GM23338 (cell line): ENCODE measurements around the gene RAPGEF3. TPM values are rescaled to one million over a fixed set of nuclear protein-coding genes. Genes with fewer than 3 reads are reported as not detected.

Source experiments
- ATAC-seq: fragments of 200-7000 bp; cut with Tn5 transposase; 3 replicates; pipeline ENCODE4 v1.9.1; 2020
- DNase-seq: peaks from one replicate; pipeline ENCODE4 v3.0.0-alpha.2; 2015; ENCODE audit warnings: low spot score
- H2AFZ ChIP-seq: fragments of 200-600 bp; sonication (generic); 2 replicates; pipeline ENCODE4 v1.8.0; 2016; ENCODE audit warnings: antibody characterized with exemption, mild to moderate bottlenecking, moderate library complexity
- H3F3A ChIP-seq: fragments of 200-600 bp; sonication (generic); replicated peaks from 2 replicates; pipeline ENCODE4 v1.8.0; 2017; ENCODE audit warnings: antibody characterized with exemption, mixed run types, low read depth
- H3K27ac ChIP-seq: fragments of 200-600 bp; sonication (generic); 2 replicates; pipeline ENCODE4 v1.6.1; 2016; ENCODE audit warnings: low read depth
- H3K27me3 ChIP-seq: fragments of 200-600 bp; sonication (generic); 2 replicates; pipeline ENCODE4 v1.8.0; 2016; ENCODE audit warnings: mild to moderate bottlenecking, mixed run types, moderate library complexity; ENCODE audit not compliant: insufficient read depth
- H3K36me3 ChIP-seq: fragments of 200-600 bp; sonication (generic); 2 replicates; pipeline ENCODE4 v1.8.0; 2016; ENCODE audit warnings: mild to moderate bottlenecking; ENCODE audit not compliant: insufficient read depth
- H3K4me1 ChIP-seq: fragments of 200-600 bp; sonication (generic); 2 replicates; pipeline ENCODE4 v1.8.0; 2016; ENCODE audit warnings: mild to moderate bottlenecking, moderate library complexity; ENCODE audit not compliant: insufficient read depth
- H3K4me2 ChIP-seq: fragments of 200-600 bp; sonication (generic); 2 replicates; pipeline ENCODE4 v1.7.1; 2017; ENCODE audit warnings: mixed run types
- H3K4me3 ChIP-seq: fragments of 200-600 bp; sonication (generic); 2 replicates; pipeline ENCODE4 v1.6.1; 2016; ENCODE audit warnings: mixed run types
- H3K79me2 ChIP-seq: fragments of 200-600 bp; sonication (generic); replicated peaks from 2 replicates; pipeline ENCODE4 v1.8.0; 2017; ENCODE audit warnings: mild to moderate bottlenecking; ENCODE audit not compliant: insufficient read depth
- H3K9me2 ChIP-seq: fragments of 200-600 bp; sonication (generic); 2 replicates; pipeline ENCODE4 v1.8.0; 2017; ENCODE audit not compliant: insufficient read depth
- H4K20me1 ChIP-seq: fragments of 200-600 bp; sonication (generic); replicated peaks from 2 replicates; pipeline ENCODE4 v1.8.0; 2017; ENCODE audit warnings: mild to moderate bottlenecking; ENCODE audit not compliant: insufficient read depth
- H3K27ac Mint-ChIP-seq: 2 replicates; pipeline ENCODE4 v1.8.0; 2020; ENCODE audit warnings: inconsistent platforms, mild to moderate bottlenecking, moderate library complexity, mixed read lengths
- H3K27me3 Mint-ChIP-seq: 3 replicates; pipeline ENCODE4 v1.8.0; 2022; ENCODE audit warnings: low read depth, mild to moderate bottlenecking, moderate library complexity, mixed read lengths, inconsistent platforms; ENCODE audit not compliant: insufficient read depth, poor library complexity
- H3K36me3 Mint-ChIP-seq: 3 replicates; pipeline ENCODE4 v1.8.0; 2021; ENCODE audit warnings: low read depth, mild to moderate bottlenecking, inconsistent platforms, moderate library complexity, mixed read lengths
- H3K4me1 Mint-ChIP-seq: 3 replicates; pipeline ENCODE4 v1.8.0; 2020; ENCODE audit warnings: mild to moderate bottlenecking, inconsistent platforms, mixed read lengths
- H3K4me3 Mint-ChIP-seq: 3 replicates; pipeline ENCODE4 v1.8.0; 2021; ENCODE audit warnings: moderate library complexity, mild to moderate bottlenecking, inconsistent platforms, mixed read lengths
- H3K9me3 Mint-ChIP-seq: 3 replicates; pipeline ENCODE4 v1.8.0; 2020; ENCODE audit warnings: moderate library complexity, mild to moderate bottlenecking, inconsistent platforms, mixed read lengths
- EZH2 ChIP-seq: fragments of 200-600 bp; sonication (generic); IDR thresholded peaks from one replicate; pipeline ENCODE4 v1.8.0; 2017; ENCODE audit warnings: antibody characterized with exemption, mild to moderate bottlenecking, low read depth; ENCODE audit not compliant: unreplicated experiment
- EZH2phosphoT487 ChIP-seq: fragments of 200-600 bp; sonication (generic); IDR thresholded peaks from one replicate; pipeline ENCODE4 v1.8.1; 2018; ENCODE audit warnings: antibody characterized with exemption; ENCODE audit not compliant: unreplicated experiment
- JUNB ChIP-seq: IDR thresholded peaks from one replicate; pipeline ENCODE4 v1.6.1; 2016; ENCODE audit warnings: antibody characterized with exemption; ENCODE audit not compliant: unreplicated experiment
- POLR2AphosphoS5 ChIP-seq: IDR thresholded peaks from 2 replicates; pipeline ENCODE4 v1.6.1; 2016; ENCODE audit warnings: antibody characterized with exemption, low read depth
- STAT1 ChIP-seq: IDR thresholded peaks from one replicate; pipeline ENCODE4 v1.6.1; 2016; ENCODE audit warnings: antibody characterized with exemption; ENCODE audit not compliant: unreplicated experiment
- ZNF331 ChIP-seq: fragments of 250-450 bp; sonication (Bioruptor Pico); IDR thresholded peaks from 2 replicates; pipeline ENCODE4 v1.5.0; 2020; ENCODE audit warnings: low read depth, mild to moderate bottlenecking, moderate library complexity
- polyA plus RNA-seq: library from polyadenylated mRNA; unstranded; fragments of >200 nt; fragmentation: Nextera tagmentation; extraction: Ambion mirVana; gene quantifications from 2 replicates; pipeline ENCODE4 v1.2.1, GENCODE V29; 2016
- total RNA-seq: library from RNA; depleted of rRNA; stranded (reverse); fragments of >200 nt; shearing (Covaris generic); gene quantifications from 2 replicates; pipeline ENCODE4 v1.2.3, GENCODE V29; 2014
- TF ChIP-seq, protein P1 (sequence below): IDR thresholded peaks from one replicate; pipeline ENCODE4 v1.6.1; 2018; ENCODE audit warnings: antibody characterized with exemption; ENCODE audit not compliant: unreplicated experiment
- TF ChIP-seq, protein P2 (sequence below), 2 experiments: fragments of 200-600 bp in 1 of 2; sonication (generic) in 1 of 2; conservative IDR thresholded peaks; 2 replicates each; pipeline versions ENCODE4 v1.5.1 to v1.6.1; 2016 to 2017; ENCODE audit warnings: antibody characterized with exemption in 2 of 2, low read depth in 2 of 2, mild to moderate bottlenecking in 2 of 2, moderate library complexity in 1 of 2

Gene RAPGEF3
- total and polyA plus RNA-seq, 2 experiments from 2014 or later = 2.3 to 11.8 TPM

DNA sequence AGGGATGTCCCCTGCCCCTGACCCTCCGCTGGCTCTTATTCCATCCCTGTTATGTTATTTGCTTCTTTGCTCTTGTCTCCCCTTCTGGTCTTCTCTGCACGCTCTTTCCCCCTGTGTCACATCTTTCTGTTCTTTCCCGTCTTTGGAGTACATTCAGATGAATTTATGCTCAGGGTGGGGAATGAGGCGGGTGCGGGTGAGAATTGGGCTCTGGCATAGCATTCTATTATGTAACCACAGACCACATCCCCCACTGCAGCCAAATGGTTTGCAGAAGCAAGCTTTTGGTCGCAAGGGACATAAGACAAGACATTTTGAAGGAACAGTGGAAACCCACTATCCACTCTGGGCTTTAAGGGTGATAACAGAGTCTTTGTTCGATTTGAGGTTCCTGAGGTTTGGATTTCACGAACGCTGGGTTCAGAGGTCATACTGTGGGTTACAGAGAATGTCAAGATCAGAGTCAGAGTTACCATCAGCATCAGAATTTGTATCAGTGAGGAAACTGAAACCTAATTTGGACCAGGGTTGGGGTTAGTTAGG is 37.2 kb downstream of the RAPGEF3 start (continued):
- TF ChIP-seq, protein P1, sequence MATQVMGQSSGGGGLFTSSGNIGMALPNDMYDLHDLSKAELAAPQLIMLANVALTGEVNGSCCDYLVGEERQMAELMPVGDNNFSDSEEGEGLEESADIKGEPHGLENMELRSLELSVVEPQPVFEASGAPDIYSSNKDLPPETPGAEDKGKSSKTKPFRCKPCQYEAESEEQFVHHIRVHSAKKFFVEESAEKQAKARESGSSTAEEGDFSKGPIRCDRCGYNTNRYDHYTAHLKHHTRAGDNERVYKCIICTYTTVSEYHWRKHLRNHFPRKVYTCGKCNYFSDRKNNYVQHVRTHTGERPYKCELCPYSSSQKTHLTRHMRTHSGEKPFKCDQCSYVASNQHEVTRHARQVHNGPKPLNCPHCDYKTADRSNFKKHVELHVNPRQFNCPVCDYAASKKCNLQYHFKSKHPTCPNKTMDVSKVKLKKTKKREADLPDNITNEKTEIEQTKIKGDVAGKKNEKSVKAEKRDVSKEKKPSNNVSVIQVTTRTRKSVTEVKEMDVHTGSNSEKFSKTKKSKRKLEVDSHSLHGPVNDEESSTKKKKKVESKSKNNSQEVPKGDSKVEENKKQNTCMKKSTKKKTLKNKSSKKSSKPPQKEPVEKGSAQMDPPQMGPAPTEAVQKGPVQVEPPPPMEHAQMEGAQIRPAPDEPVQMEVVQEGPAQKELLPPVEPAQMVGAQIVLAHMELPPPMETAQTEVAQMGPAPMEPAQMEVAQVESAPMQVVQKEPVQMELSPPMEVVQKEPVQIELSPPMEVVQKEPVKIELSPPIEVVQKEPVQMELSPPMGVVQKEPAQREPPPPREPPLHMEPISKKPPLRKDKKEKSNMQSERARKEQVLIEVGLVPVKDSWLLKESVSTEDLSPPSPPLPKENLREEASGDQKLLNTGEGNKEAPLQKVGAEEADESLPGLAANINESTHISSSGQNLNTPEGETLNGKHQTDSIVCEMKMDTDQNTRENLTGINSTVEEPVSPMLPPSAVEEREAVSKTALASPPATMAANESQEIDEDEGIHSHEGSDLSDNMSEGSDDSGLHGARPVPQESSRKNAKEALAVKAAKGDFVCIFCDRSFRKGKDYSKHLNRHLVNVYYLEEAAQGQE = no peak
- TF ChIP-seq JUNB (no peak), POLR2AphosphoS5 (no peak), STAT1 (no peak)

DNA sequence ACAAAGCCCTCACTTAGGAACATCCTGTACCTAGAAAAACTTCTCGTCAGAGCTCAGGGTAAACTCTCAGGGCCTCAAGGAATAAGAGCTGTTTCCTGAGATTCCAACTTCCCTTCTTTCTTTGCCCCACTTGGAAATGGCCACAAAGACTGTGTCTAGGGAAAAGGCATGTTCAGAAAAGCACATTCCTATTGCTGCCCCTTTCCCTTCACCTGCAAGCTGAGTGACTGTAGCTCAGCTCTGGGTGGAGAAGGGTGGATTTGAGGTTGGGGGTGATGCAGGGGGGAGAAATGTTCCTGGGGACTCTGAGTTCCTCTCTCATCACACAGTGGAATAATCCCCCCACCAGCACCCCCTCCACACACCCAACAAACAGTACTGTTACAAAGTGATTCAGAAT is 40.1 kb downstream of the RAPGEF3 start:
- Histone ChIP-seq H3K4me1 (peaks cover 10% of the 10 kb centered on the region), H3K27me3 (no peaks in the 10 kb centered on the region), H3K4me2 (no peak overlapping the region), H3K36me3 (no peaks in the 10 kb centered on the region), H2AFZ (no peak overlapping the region), H3K4me3 (no peak overlapping the region), H4K20me1 (no peaks in the 10 kb centered on the region; the same call in 1 of the 2 replicates), H3K79me2 (no peaks in the 10 kb centered on the region), H3K9me2 (no peaks in the 10 kb centered on the region), H3K27ac (no peak overlapping the region), H3F3A (0 out of 2 replicates have a peak, but pooled peaks cover 3% of the 10 kb centered on the region)
- H3K27me3 Mint-ChIP-seq = peaks cover 18% of the 10 kb centered on the region
- H3K36me3 Mint-ChIP-seq = no peaks in the 10 kb centered on the region; the same call in 2 of the 3 replicates
- H3K4me1 Mint-ChIP-seq = peaks cover 26% of the 10 kb centered on the region
- TF ChIP-seq EZH2phosphoT487 (no peak), EZH2 (no peak), ZNF331 (CRISPR knock-in tag) (no peak)
- DNase-seq (no peak), ATAC-seq (no peak)
- H3K27ac Mint-ChIP-seq = no peak overlapping the region
- no peaks in the 10 kb centered on the region for H3K9me3 Mint-ChIP-seq
- no peak overlapping the region for H3K4me3 Mint-ChIP-seq

DNA sequence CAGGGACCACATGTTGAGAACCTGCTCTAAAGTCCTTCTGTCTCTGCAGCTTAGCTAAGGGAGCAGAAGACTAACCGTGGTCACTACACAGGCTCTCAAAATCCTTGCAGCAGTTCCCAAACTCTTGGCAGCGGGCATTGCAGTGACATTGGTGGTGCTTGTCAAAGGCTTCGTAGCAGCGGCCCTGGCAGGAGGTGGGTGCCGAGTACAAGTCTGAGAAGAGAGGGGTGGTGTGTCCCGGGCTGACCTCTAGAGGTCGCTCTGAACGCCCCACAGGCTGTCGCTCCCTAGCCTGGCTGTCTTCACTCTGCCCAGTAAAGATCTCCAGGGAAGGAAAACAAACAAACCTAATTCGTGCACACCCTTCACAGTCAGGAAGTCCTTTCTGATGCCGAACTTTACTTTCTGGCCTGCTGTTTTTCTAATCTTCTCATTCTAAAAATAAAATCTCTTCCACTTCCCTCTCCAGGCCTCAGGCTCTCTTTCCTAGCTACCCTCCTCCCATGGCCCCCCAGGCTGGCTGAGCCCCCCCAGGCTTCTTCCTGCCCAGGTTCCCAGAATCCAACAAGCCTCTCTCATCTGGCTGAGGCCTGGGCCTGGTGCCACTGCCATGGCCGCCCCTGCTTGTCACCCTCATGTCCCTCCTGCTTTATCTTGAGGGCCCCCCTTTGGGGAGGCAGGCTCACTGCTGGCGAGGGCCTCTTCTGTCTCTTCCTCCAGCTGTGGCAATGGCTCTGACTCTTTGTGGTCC is 41.1 kb downstream of the RAPGEF3 start:
- H3K27me3 ChIP-seq = no peaks in the 10 kb centered on the region; the same call in 1 of the 2 replicates
- H2AFZ ChIP-seq = no peak overlapping the region
- 0 out of 2 replicates have a peak, but pooled peaks cover 3% of the 10 kb centered on the region for H3F3A ChIP-seq
- peaks cover 10% of the 10 kb centered on the region for H3K4me1 ChIP-seq
- H3K27ac ChIP-seq = peak overlapping the region; percentile 73; the same call in 1 of the 2 replicates
- H3K9me2 ChIP-seq = no peaks in the 10 kb centered on the region
- DNase-seq = peak; percentile 93
- Mint-ChIP-seq H3K4me3 (peak overlapping the region; percentile 41; the same call in 2 of the 3 replicates), H3K27ac (peak overlapping the region; percentile 63), H3K9me3 (no peaks in the 10 kb centered on the region), H3K36me3 (no peaks in the 10 kb centered on the region; the same call in 2 of the 3 replicates), H3K4me1 (peaks cover 26% of the 10 kb centered on the region), H3K27me3 (peaks cover 18% of the 10 kb centered on the region)
- peak overlapping the region; percentile 7; the same call in 1 of the 2 replicates for H3K4me2 ChIP-seq
- peak; percentile 95 for ATAC-seq
- H3K36me3 ChIP-seq = no peaks in the 10 kb centered on the region
- H3K4me3 ChIP-seq = no peak overlapping the region
- no peaks in the 10 kb centered on the region; the same call in 1 of the 2 replicates for H4K20me1 ChIP-seq
- H3K79me2 ChIP-seq = no peaks in the 10 kb centered on the region
- no peak for TF ChIP-seq ZNF331 (CRISPR knock-in tag)
- TF ChIP-seq, protein P2, sequence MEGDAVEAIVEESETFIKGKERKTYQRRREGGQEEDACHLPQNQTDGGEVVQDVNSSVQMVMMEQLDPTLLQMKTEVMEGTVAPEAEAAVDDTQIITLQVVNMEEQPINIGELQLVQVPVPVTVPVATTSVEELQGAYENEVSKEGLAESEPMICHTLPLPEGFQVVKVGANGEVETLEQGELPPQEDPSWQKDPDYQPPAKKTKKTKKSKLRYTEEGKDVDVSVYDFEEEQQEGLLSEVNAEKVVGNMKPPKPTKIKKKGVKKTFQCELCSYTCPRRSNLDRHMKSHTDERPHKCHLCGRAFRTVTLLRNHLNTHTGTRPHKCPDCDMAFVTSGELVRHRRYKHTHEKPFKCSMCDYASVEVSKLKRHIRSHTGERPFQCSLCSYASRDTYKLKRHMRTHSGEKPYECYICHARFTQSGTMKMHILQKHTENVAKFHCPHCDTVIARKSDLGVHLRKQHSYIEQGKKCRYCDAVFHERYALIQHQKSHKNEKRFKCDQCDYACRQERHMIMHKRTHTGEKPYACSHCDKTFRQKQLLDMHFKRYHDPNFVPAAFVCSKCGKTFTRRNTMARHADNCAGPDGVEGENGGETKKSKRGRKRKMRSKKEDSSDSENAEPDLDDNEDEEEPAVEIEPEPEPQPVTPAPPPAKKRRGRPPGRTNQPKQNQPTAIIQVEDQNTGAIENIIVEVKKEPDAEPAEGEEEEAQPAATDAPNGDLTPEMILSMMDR (conservative IDR thresholded peaks at IDR 0.05; ENCODE audit: low read depth in 2 of 2) = peak; percentile 89 to 92
